PC-3 (cell line): Measurements from ENCODE around the gene MRPL40. TPM values are rescaled to one million over a fixed set of nuclear protein-coding genes. Genes with fewer than 3 reads are reported as not detected.

Source experiments
- ATAC-seq: fragments of 200-7000 bp; cut with Tn5 transposase; 2 replicates; pipeline ENCODE4 v1.9.1; 2020; ENCODE audit warnings: mild to moderate bottlenecking, moderate library complexity
- BruUV-seq: library from RNA; stranded (reverse); fragments of 400-500 nt; replicated peaks from 2 replicates; lab custom pipeline; 2021; lab: Mats Ljungman, UMichigan
- CTCF ChIA-PET: fragments of 300-600 bp; sonication (Branson Sonifier 250); formaldehyde crosslinking; loops from one replicate; lab custom pipeline; 2022; ENCODE audit warnings: antibody characterized with exemption; lab: Charles Lee
- POLR2A ChIA-PET: fragments of 300-600 bp; sonication (Branson Sonifier 250); formaldehyde crosslinking; loops from one replicate; lab custom pipeline; 2022; ENCODE audit warnings: antibody characterized with exemption; ENCODE audit not compliant: unreplicated experiment; lab: Charles Lee
- DNase-seq: peaks from one replicate; pipeline ENCODE4 v3.0.0-alpha.2; 2015
- H2AFZ ChIP-seq: fragments of 300-600 bp; sonication (generic); 2 replicates; pipeline ENCODE4 v1.6.0; 2016; ENCODE audit warnings: antibody characterized with exemption, low read length
- H3F3A ChIP-seq: fragments of 300-600 bp; sonication (generic); one replicate; pipeline ENCODE4 v1.6.0; 2017; ENCODE audit warnings: antibody characterized with exemption, low read length, control low read depth, mild to moderate bottlenecking; ENCODE audit not compliant: unreplicated experiment
- H3K27ac ChIP-seq: fragments of 300-600 bp; sonication (generic); 2 replicates; pipeline ENCODE4 v1.5.1; 2016; ENCODE audit warnings: mild to moderate bottlenecking, low read length
- H3K27me3 ChIP-seq: fragments of 300-600 bp; sonication (generic); 2 replicates; pipeline ENCODE4 v1.6.1; 2016; ENCODE audit warnings: low read length, mixed read lengths
- H3K36me3 ChIP-seq: fragments of 300-600 bp; sonication (generic); 2 replicates; pipeline ENCODE4 v1.6.1; 2016; ENCODE audit warnings: low read depth, mixed run types, low read length, mixed read lengths
- H3K4me1 ChIP-seq: fragments of 300-600 bp; sonication (generic); 2 replicates; pipeline ENCODE4 v1.5.1; 2016; ENCODE audit warnings: low read length; ENCODE audit not compliant: insufficient read depth
- H3K4me2 ChIP-seq: fragments of 300-600 bp; sonication (generic); 2 replicates; pipeline ENCODE4 v1.6.0; 2016; ENCODE audit warnings: low read length
- H3K4me3 ChIP-seq: fragments of 300-600 bp; sonication (generic); 2 replicates; pipeline ENCODE4 v1.5.1; 2016; ENCODE audit warnings: mild to moderate bottlenecking, low read length, mixed read lengths
- H3K79me2 ChIP-seq: fragments of 300-600 bp; sonication (generic); 2 replicates; pipeline ENCODE4 v1.6.1; 2017; ENCODE audit warnings: low read length, mixed read lengths
- H3K9ac ChIP-seq: fragments of 300-600 bp; sonication (generic); 2 replicates; pipeline ENCODE4 v1.6.0; 2016; ENCODE audit warnings: mild to moderate bottlenecking, low read length
- H3K9me2 ChIP-seq: fragments of 300-600 bp; sonication (generic); replicated peaks from 2 replicates; pipeline ENCODE4 v1.6.1; 2016; ENCODE audit warnings: mixed run types, low read length, mixed read lengths
- H3K9me3 ChIP-seq: fragments of 300-600 bp; sonication (generic); 2 replicates; pipeline ENCODE4 v1.6.1; 2016; ENCODE audit warnings: low read length, mixed read lengths
- H4K20me1 ChIP-seq: fragments of 300-600 bp; sonication (generic); 2 replicates; pipeline ENCODE4 v1.6.1; 2016; ENCODE audit warnings: low read length, mixed read lengths
- CTCF ChIP-seq: fragments of 300-600 bp; sonication (generic); conservative IDR thresholded peaks from 2 replicates; pipeline ENCODE4 v1.5.1; 2017; ENCODE audit warnings: antibody characterized with exemption, low read depth, mild to moderate bottlenecking, low read length
- EZH2 ChIP-seq: fragments of 300-600 bp; sonication (generic); IDR thresholded peaks from one replicate; pipeline ENCODE4 v1.6.1; 2017; ENCODE audit warnings: antibody characterized with exemption, mild to moderate bottlenecking, low read length; ENCODE audit not compliant: unreplicated experiment
- EZH2phosphoT487 ChIP-seq: fragments of 300-600 bp; sonication (generic); IDR thresholded peaks from 2 replicates; pipeline ENCODE4 v1.6.1; 2018; ENCODE audit warnings: mild to moderate bottlenecking, antibody characterized with exemption, low read length, borderline replicate concordance
- intact Hi-C: fragments of 100-400 bp; cut with micrococcal nuclease; formaldehyde crosslinking; loops from 2 replicates; pipeline ENCODE4 v1.9.0; 2023
- total RNA-seq: library from RNA; depleted of rRNA; stranded (reverse); fragments of >200 nt; gene quantifications from 2 replicates; pipeline ENCODE4 v1.2.3, GENCODE V29; 2014

Gene MRPL40
- total RNA-seq, 1 experiment from 2014 or later = 55.1 TPM

GRCh38 chr22:19398206-19398605 lies 34.1 kb upstream of the MRPL40 start:
- intact Hi-C loops = no loop called here
- Histone ChIP-seq H2AFZ (no peak overlapping the region), H3K36me3 (peaks cover 10% of the 10 kb centered on the region; the same call in 1 of the 2 replicates), H3K4me3 (no peak overlapping the region), H4K20me1 (no peaks in the 10 kb centered on the region), H3K9me3 (no peaks in the 10 kb centered on the region), H3K9ac (no peak overlapping the region), H3K4me1 (no peaks in the 10 kb centered on the region), H3K27ac (no peak overlapping the region), H3F3A (no peaks in the 10 kb centered on the region), H3K79me2 (no peaks in the 10 kb centered on the region), H3K4me2 (no peak overlapping the region), H3K9me2 (no peaks in the 10 kb centered on the region), H3K27me3 (no peaks in the 10 kb centered on the region)
- CTCF ChIA-PET = no interaction called here
- no TSS peak for BruUV-seq
- POLR2A ChIA-PET = no interaction called here
- DNase-seq (no peak), ATAC-seq (no peak)
- TF ChIP-seq EZH2 (no peak), CTCF (no peak), EZH2phosphoT487 (no peak)

GRCh38 chr22:19398652-19399051 lies 33.7 kb upstream of the MRPL40 start:
- no peaks in the 10 kb centered on the region for H3K9me2 ChIP-seq
- TF ChIP-seq CTCF (no peak), EZH2phosphoT487 (no peak), EZH2 (no peak)
- no peaks in the 10 kb centered on the region for H3K27me3 ChIP-seq
- H2AFZ ChIP-seq = no peak overlapping the region
- H3K4me2 ChIP-seq = no peak overlapping the region
- DNase-seq (no peak), ATAC-seq (no peak)
- peaks cover 8% of the 10 kb centered on the region; the same call in 1 of the 2 replicates for H3K36me3 ChIP-seq
- H3K27ac ChIP-seq = no peak overlapping the region
- no TSS peak for BruUV-seq
- H3K4me3 ChIP-seq = no peak overlapping the region
- no peaks in the 10 kb centered on the region for H3K79me2 ChIP-seq
- no peaks in the 10 kb centered on the region for H3K4me1 ChIP-seq
- ChIA-PET POLR2A (no interaction called here), CTCF (no interaction called here)
- H3F3A ChIP-seq = no peaks in the 10 kb centered on the region
- no peaks in the 10 kb centered on the region for H4K20me1 ChIP-seq
- intact Hi-C loops = no loop called here
- no peak overlapping the region for H3K9ac ChIP-seq
- H3K9me3 ChIP-seq = no peaks in the 10 kb centered on the region

- no peaks in the 10 kb centered on the region for H3K79me2 ChIP-seq
- no peak for DNase-seq
- H2AFZ ChIP-seq = no peak overlapping the region
- no peaks in the 10 kb centered on the region for H3K4me1 ChIP-seq
- BruUV-seq = no TSS peak
- no peak overlapping the region for H3K4me2 ChIP-seq
- H3K9ac ChIP-seq = no peak overlapping the region
- H4K20me1 ChIP-seq = no peaks in the 10 kb centered on the region
- ChIA-PET POLR2A (no interaction called here), CTCF (no interaction called here)
- H3K4me3 ChIP-seq = no peak overlapping the region
- TF ChIP-seq EZH2 (no peak), CTCF (no peak), EZH2phosphoT487 (no peak)
- ATAC-seq = no peak
- H3K27ac ChIP-seq = no peak overlapping the region
- H3K36me3 ChIP-seq = peaks cover 12% of the 10 kb centered on the region; the same call in 1 of the 2 replicates
- H3F3A ChIP-seq = no peaks in the 10 kb centered on the region
- no peaks in the 10 kb centered on the region for H3K27me3 ChIP-seq
- no peaks in the 10 kb centered on the region for H3K9me2 ChIP-seq
- intact Hi-C loops = no loop called here
- no peaks in the 10 kb centered on the region for H3K9me3 ChIP-seq
Measured at GRCh38 chr22:19400881-19401280, 31.5 kb upstream of the MRPL40 start.
